ENCODE data around the gene DGKD.

- TF ChIP-seq TAF1 (IDR thresholded peaks at IDR 0.05; ENCODE audit: borderline replicate concordance, low read depth, low read length) (no peak), POLR2A (IDR thresholded peaks at IDR 0.05; ENCODE audit: low read depth, low read length) (no peak)
Measured at GRCh38 chr2:233463586-233463985, 109.3 kb downstream of the DGKD start.

Data from GM12892 (cell line).